Measurements from ENCODE around the gene USH2A. TPM values are rescaled to one million over a fixed set of nuclear protein-coding genes. Genes with fewer than 3 reads are reported as not detected.

The USH2A gene
- total and polyA plus RNA-seq, 8 donors = 0.03 to 0.28 (median 0.06) TPM

DNA sequence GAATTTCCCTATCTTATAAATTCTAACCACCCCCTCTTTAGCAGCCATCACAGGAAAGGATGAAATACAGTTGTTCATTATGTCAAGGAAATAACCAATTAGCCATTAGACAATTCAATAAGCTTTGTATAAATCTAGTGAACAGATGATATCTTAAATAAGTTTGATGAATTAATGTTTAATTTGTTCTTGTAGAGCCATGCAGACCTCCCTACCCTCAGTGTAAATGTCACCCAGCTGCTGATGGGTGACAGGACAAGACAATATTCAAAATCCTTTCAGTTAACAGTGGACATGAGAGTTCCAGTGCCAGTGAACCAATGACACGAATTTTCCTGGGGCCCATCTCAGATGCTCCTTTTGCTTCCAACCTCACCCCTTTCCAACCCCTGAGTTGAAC lies 460.2 kb downstream of the USH2A start:
- Histone ChIP-seq H3K36me3 (no peaks in the 10 kb centered on the region), H3K27me3 (no peaks in the 10 kb centered on the region), H3K27ac (no peak overlapping the region), H3K9me3 (no peaks in the 10 kb centered on the region), H3K4me3 (no peak overlapping the region), H3K4me1 (no peaks in the 10 kb centered on the region)
- DNase-seq = no peak
- WGBS, 2 donors = 29 to 33% methylated on average over 1 of the region's 1 CpG
- intact Hi-C loops (cut with DNase I) = no loop called here
- FAIRE-seq = no peak
- ATAC-seq = no peak
- TF ChIP-seq, protein P1, sequence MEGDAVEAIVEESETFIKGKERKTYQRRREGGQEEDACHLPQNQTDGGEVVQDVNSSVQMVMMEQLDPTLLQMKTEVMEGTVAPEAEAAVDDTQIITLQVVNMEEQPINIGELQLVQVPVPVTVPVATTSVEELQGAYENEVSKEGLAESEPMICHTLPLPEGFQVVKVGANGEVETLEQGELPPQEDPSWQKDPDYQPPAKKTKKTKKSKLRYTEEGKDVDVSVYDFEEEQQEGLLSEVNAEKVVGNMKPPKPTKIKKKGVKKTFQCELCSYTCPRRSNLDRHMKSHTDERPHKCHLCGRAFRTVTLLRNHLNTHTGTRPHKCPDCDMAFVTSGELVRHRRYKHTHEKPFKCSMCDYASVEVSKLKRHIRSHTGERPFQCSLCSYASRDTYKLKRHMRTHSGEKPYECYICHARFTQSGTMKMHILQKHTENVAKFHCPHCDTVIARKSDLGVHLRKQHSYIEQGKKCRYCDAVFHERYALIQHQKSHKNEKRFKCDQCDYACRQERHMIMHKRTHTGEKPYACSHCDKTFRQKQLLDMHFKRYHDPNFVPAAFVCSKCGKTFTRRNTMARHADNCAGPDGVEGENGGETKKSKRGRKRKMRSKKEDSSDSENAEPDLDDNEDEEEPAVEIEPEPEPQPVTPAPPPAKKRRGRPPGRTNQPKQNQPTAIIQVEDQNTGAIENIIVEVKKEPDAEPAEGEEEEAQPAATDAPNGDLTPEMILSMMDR (IDR thresholded peaks at IDR 0.05) = no peak

DNA sequence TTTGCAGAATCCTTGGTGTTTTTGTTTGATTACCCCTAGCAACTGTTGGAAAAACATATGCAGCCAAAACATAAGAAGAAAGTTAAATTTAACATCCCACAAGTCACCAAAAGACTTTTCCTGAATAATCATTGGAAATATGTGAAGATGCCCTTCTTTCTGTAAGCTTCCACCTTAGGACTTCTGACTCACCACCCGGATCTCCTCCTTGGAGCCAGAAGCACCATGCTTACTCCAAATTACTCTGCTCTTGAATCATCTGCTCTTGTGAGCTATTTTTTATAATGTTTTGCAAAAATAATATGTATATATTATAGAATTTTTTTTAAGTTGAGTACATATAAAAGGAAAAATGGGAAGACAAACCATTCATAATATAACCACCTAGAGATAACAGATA lies 464.4 kb downstream of the USH2A start:
- Histone ChIP-seq H3K4me1 (no peaks in the 10 kb centered on the region), H3K4me3 (no peak overlapping the region), H3K27me3 (no peaks in the 10 kb centered on the region), H3K36me3 (no peaks in the 10 kb centered on the region), H3K27ac (no peak overlapping the region), H3K9me3 (no peaks in the 10 kb centered on the region)
- DNase-seq (no peak), ATAC-seq (no peak), FAIRE-seq (no peak)
- WGBS, 2 donors = 65 to 68% methylated on average over 1 of the region's 1 CpG
- TF ChIP-seq, protein P1 (IDR thresholded peaks at IDR 0.05) = no peak
- intact Hi-C loops (cut with DNase I) = no loop called here

DNA sequence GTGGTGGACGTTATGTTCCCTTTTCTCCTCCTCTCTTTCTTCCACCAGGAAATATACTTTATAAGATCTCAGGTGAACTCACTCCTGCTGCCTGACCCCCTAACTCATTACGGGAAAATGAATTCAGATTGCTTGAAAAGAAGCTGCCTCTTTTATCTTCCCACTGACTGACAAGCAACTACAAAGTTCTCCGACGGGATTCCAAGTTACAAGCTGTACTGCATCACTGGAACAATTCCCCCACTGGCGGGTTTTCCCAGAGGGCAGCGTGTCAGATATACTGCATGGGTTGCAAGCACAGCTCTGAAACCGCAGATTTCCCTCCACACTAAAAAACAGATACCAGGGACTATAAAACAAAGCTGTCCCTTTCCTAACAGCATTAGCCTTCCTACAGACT lies 465.6 kb downstream of the USH2A start:
- DNase-seq (no peak), ATAC-seq (no peak), FAIRE-seq (no peak)
- intact Hi-C loops (cut with DNase I) = no loop called here
- no peak overlapping the region for H3K27ac ChIP-seq
- H3K4me1 ChIP-seq = no peaks in the 10 kb centered on the region
- no peaks in the 10 kb centered on the region for H3K9me3 ChIP-seq
- no peaks in the 10 kb centered on the region for H3K36me3 ChIP-seq
- TF ChIP-seq, protein P1 (IDR thresholded peaks at IDR 0.05) = no peak
- no peaks in the 10 kb centered on the region for H3K27me3 ChIP-seq
- H3K4me3 ChIP-seq = no peak overlapping the region
- 16 to 20% methylated on average over 7 of the region's 7 CpGs for WGBS, 2 donors

DNA sequence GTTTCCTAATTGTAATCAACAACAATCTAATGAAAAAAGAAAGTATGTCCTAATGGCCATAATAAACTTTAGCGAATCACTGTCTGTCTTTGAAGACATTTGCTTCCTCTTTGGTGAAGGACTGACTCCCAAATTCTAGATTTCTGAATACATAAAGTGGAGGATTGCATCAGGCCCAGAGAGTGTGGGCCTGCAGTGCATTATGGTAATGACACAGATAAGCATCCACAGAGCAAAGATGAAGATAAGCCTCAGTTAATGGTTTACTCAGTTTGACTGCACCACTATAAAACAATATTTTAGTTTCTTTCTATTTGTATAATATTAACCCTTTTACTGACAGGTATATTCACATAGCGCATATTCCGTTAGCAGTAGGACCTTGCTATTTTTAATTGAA lies 490.7 kb downstream of the USH2A start:
- Histone ChIP-seq H3K4me3 (no peak overlapping the region), H3K9me3 (no peaks in the 10 kb centered on the region), H3K36me3 (no peaks in the 10 kb centered on the region), H3K4me1 (no peaks in the 10 kb centered on the region), H3K27me3 (no peaks in the 10 kb centered on the region), H3K27ac (no peak overlapping the region)
- FAIRE-seq (no peak), ATAC-seq (peak in 2 of 4 donors; percentile 54 to 60), DNase-seq (no peak)
- TF ChIP-seq, protein P1 (IDR thresholded peaks at IDR 0.05) = no peak
- WGBS, 2 donors = 65 to 69% methylated on average over 3 of the region's 3 CpGs
- intact Hi-C loops (cut with DNase I) = no loop called here

DNA sequence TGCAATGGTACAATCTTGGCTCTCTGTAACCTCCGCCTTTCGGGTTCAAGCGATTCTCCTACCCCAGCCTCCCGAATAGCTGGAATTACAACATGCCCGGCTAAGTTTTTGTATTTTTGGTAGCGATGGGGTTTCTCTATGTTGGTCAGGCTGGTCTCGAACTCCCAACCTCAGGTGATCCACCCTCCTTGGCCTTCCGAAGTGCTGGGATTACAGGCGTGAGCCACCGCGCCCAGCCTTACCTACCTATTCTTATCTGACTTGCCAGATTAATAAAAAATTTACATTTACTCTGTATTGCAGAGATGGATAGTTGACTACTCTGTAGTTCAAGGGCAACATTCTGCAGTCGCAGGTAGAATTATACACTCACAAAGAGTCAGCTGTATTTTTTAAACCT lies 496.6 kb downstream of the USH2A start:
- WGBS, 2 donors = 76 to 90% methylated on average over 12 of the region's 12 CpGs

More for the DNA sequence above, 496.6 kb downstream of the USH2A start:
- FAIRE-seq (no peak), DNase-seq (no peak), ATAC-seq (no peak)
- H3K4me1 ChIP-seq = no peaks in the 10 kb centered on the region
- TF ChIP-seq, protein P1 (IDR thresholded peaks at IDR 0.05) = no peak
- H3K27ac ChIP-seq = no peak overlapping the region
- H3K27me3 ChIP-seq = no peaks in the 10 kb centered on the region
- no peak overlapping the region for H3K4me3 ChIP-seq
- intact Hi-C loops (cut with DNase I) = no loop called here
- H3K36me3 ChIP-seq = no peaks in the 10 kb centered on the region
- H3K9me3 ChIP-seq = no peaks in the 10 kb centered on the region

Data from pancreas (tissue), 10 donors.